GM19452 (cell line): ENCODE data around the gene PHF23.
A peak's percentile ranks its signal among the peaks of the same experiment; 100 is the strongest.

ENCODE experiments used
- ATAC-seq: cut with Tn5 transposase; IDR thresholded peaks from one replicate; pipeline ENCODE4 v1.9.1; 2021; ENCODE audit not compliant: unreplicated experiment

Gene PHF23

GRCh38 chr17:7238420-7239090, 702 bp downstream of the PHF23 start:
- no peak for ATAC-seq

GRCh38 chr17:7237761-7238419, 1.4 kb downstream of the PHF23 start:
- no peak for ATAC-seq

DNA sequence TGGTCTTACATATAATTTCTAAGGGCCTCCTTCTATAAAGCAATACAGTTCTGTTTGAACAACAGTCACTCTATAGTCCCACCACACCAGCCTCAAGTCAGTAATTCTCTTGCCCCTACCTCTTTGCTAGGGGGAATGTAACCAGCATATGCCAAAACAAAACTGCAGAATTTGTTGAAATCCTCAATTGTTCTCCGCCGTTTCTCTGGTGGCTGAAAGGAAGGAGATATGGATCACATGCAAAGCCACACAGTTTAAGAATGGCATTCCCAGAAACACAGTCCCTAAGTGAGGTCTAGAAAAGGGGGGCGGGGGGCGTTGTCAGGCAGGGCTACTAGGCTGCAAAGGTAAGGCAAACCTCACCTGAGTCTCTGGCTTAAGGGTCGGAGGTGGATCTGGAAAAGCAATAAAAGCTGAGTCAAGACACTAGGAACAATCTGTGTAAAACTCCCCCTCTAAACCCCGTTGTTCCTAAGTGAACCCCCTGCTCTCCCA, 1.9 kb downstream of the PHF23 start:
- ATAC-seq: no peak

DNA sequence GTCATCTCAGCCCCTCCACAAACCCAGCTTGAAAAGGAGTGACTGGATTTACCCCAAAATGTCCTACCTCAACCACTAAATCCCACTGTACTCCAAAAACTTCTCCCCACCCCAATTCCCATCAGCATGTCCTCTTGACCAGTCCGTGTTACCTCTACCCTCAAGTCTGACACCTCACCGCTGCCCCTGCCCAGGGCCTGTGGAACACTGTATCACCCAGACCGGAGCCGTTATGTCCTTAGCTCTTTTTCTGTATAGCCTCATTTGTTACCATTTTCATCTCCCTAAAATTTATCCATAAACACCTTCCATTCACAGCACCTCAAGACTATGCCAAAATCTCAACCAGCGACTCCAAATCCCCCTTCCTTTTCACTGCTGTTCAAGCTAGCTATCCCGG, 2.4 kb downstream of the PHF23 start:
- ATAC-seq: no peak

- ATAC-seq: no peak
Observed at GRCh38 chr17:7235693-7236665, 3.3 kb downstream of the PHF23 start.

GRCh38 chr17:7234083-7234951, 4.9 kb downstream of the PHF23 start, which contains the start of gene DVL2:
Gene DVL2, minus strand, starts transcription at chr17:7234517. Its CDS starts 255 bp downstream, at chr17:7234262.
- ATAC-seq: peak; percentile 51

GRCh38 chr17:7233701-7234082, 5.6 kb downstream of the PHF23 start:
- no peak for ATAC-seq

DNA sequence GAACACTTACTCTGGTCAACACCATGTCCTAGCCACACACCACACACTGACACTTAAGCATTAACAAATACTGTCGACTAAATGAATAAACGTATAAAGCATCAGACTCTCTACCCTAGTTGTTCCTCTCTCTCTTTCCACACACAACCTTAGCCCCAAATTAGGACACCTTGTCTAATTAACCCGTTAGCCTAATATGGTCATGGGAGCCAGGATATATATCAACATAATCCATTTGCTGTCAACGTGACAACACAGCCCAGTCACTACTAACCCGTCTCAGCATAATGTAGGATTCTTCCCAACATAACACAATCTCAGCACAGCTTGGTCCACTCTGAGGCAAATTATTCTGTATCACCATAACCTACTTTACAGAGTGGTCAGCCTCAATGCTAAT, 7.1 kb downstream of the PHF23 start:
- ATAC-seq: no peak

DNA sequence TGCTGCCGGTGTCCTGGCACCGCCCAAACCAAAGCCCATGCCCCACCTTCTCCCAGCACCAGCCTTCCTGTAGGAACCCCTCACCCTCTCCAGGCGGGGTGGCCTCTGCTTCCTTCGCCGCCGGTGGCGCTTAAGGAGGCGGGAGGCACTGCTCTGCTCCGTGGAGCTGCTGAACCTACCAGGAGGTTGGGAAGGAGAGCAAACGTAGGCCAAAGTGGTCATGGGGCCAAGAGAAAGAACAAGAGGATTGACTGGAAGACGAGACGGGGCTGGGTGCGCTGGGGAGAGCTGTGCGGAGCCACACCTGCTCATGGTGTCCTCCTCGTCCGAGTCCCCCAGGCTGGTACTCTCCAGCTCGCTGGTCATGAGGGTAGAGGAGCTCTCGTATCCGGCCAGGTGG, 9.8 kb downstream of the PHF23 start:
- no peak for ATAC-seq

- ATAC-seq: no peak
Observed at GRCh38 chr17:7228920-7229319, 10.3 kb downstream of the PHF23 start.

DNA sequence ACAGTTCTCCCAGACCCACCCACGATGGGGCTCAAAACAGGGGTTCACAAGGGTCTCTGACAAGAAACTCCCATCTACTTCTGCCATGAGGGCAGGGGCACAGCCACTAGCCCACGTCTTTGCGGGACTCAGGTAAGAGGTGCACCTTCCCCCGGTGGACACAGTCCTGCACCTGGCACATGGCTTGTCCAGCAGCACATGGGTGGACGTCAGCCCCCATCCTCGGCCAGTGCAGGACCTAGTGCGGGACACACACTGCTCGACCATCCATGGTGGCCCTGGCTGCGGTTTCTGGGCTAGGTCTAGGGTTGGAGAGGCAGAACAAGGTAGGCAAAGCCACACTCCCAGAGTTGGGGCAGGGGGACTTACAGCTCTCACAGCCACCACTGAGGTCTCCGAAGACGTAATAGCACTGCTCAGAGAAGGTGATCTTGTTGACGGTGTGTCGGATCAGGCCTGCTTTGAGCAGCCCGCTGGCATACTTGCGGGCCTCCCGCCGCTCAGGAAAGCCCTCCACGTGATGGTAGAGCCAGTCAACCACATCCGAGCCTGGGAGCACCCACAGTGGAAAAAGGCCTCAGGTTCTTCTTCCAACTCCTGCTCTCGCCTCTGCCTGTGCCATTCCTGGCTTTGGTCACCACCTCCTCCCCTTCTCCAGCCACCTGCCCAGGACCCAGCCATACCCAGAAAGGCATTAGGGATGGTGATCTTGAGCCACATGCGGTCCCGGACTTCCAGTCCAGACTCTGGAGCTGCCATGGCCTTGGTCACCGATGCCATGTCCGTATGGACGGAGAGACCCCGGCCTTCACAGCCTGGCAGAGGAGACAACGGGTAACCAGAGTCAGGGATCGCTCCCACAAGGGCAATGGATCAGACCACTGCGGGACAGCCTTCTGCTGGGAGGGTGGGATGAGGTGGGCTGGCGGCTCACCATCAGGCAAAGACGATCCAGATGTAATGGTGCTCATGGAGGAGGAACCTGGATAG, 12.2 kb downstream of the PHF23 start:
- ATAC-seq: no peak

- ATAC-seq: no peak
Observed at GRCh38 chr17:7225711-7226331, 13.4 kb downstream of the PHF23 start.

DNA sequence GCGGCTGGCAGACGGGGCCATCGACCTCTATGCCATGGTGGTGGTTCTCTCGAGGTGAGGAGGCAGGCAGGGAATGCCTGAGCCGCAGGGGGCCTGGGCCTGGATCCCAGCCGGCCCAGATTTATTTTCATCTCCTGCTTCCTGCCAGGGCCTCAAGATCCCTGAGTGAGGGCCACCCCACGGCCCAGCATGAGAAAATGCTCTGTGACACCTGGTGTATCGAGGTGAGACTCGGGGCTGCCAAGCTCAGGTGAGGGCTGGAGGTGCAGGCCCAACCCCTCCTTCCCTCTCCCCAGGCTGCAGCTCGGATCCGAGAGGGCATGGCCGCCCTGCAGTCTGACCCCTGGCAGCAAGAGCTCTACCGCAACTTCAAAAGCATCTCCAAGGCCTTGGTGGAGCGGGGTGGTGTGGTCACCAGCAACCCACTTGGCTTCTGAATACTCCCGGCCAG, 14.6 kb downstream of the PHF23 start:
- ATAC-seq: no peak

DNA sequence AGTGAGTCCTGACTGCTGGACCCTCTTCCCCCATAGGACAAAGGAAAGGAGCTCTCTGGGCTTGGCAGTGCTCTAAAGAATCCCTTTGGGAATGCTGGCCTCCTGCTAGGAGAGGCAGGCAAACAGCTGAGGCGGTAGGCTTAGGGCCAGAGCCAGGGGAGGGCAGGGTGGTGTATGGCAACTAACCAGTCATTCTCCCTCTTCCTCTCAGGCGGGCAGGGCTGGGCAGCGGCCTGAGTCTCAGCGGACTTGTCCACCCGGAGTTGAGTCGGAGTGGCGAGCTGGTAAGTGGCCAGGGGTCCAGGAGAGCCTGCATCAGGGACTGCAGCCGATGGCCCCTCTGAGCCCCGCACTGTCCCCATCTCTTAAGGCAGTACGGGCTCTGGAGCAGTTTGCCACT, 15.1 kb downstream of the PHF23 start:
- ATAC-seq: no peak

GRCh38 chr17:7223375-7223774, 15.9 kb downstream of the PHF23 start:
- no peak for ATAC-seq

DNA sequence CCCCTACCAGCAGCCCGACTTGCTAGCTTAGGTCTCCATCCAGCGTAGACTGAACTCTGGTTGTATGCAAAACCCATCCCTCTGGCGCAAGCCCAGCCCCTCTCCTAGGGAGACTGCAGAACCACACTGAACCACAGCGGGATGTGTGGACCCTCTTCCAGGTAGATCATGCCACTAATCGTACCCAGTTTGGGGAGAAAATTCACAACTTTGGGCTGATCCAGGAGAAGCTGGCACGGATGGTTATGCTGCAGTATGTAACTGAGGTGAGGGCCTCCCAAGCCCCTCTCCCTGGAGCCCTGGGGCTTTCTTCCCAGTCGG, 16.3 kb downstream of the PHF23 start:
- no peak for ATAC-seq

- no peak for ATAC-seq
Observed at GRCh38 chr17:7222093-7222971, 16.9 kb downstream of the PHF23 start.
